ENCODE results near the gene TNFRSF12A.
"Not testable (repeated sequence)": the region's sequence is repeated elsewhere in the genome, so short reads cannot be mapped to it uniquely, and the experiment has no call there.

DNA sequence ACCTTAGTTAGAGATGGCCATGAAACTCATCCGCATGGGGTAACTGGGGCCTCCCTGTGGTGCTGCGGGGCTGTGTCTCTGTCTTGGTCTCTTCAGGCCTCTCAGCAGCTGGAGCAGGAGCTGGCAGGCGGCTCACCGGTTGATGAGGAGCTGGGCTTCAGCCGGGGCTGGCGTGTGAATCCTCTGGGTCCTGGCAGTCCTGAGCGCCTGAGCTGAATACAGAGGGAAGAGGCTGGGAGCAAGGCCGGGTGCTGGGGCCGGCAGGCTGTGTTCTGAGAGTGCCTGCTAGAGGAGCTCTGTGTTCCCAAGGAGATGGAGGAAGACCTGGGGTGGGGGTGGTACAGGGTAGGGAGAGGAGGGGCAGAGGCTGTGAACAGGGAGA lies 35.6 kb downstream of the TNFRSF12A start:
- TF ChIP-seq POLR2AphosphoS5 (IDR thresholded peaks at IDR 0.05); POLR2A (IDR thresholded peaks at IDR 0.05; ENCODE audit: low read depth): not testable (repeated sequence)
- TF ChIP-seq, protein P1, sequence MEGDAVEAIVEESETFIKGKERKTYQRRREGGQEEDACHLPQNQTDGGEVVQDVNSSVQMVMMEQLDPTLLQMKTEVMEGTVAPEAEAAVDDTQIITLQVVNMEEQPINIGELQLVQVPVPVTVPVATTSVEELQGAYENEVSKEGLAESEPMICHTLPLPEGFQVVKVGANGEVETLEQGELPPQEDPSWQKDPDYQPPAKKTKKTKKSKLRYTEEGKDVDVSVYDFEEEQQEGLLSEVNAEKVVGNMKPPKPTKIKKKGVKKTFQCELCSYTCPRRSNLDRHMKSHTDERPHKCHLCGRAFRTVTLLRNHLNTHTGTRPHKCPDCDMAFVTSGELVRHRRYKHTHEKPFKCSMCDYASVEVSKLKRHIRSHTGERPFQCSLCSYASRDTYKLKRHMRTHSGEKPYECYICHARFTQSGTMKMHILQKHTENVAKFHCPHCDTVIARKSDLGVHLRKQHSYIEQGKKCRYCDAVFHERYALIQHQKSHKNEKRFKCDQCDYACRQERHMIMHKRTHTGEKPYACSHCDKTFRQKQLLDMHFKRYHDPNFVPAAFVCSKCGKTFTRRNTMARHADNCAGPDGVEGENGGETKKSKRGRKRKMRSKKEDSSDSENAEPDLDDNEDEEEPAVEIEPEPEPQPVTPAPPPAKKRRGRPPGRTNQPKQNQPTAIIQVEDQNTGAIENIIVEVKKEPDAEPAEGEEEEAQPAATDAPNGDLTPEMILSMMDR (IDR thresholded peaks at IDR 0.05), result not testable (repeated sequence)

Measured in esophagus muscularis mucosa (tissue), 3 donors.